Omental fat pad (tissue), 4 donors: ENCODE results near the gene DNM3. TPM values are rescaled to one million over a fixed set of nuclear protein-coding genes. Genes with fewer than 3 reads are reported as not detected.

ENCODE experiments used
- ATAC-seq: fragments of 150-250 bp; one replicate; pipeline ENCODE4 v1.9.1; 2016; ENCODE audit warnings: mild to moderate bottlenecking, moderate library complexity; ENCODE audit not compliant: low FRiP score
- DNase-seq: peaks from one replicate; pipeline ENCODE4 v3.0.0-alpha.2; 2019; ENCODE audit warnings: low spot score
- total RNA-seq, 4 donors: library from RNA; depleted of rRNA; stranded (reverse); fragments of >200 nt; gene quantifications; one replicate each; pipeline ENCODE4 v1.1.0, GENCODE V29; 2016
- TF ChIP-seq, protein P1 (sequence below), 3 donors: fragments of 450-650 bp; IDR thresholded peaks; one replicate each; pipeline ENCODE4 v1.5.1; 2016 to 2017; ENCODE audit warnings: antibody characterized with exemption in 3 of 3, mild to moderate bottlenecking in 3 of 3, moderate library complexity in 2 of 3

The DNM3 gene
- total RNA-seq, 4 donors from 2014 or later, result 2.9 to 15.8 (median 5.5) TPM

GRCh38 chr1:172122381-172122780, 281.1 kb downstream of the DNM3 start:
- ATAC-seq, result no peak
- DNase-seq, result no peak
- TF ChIP-seq, protein P1, sequence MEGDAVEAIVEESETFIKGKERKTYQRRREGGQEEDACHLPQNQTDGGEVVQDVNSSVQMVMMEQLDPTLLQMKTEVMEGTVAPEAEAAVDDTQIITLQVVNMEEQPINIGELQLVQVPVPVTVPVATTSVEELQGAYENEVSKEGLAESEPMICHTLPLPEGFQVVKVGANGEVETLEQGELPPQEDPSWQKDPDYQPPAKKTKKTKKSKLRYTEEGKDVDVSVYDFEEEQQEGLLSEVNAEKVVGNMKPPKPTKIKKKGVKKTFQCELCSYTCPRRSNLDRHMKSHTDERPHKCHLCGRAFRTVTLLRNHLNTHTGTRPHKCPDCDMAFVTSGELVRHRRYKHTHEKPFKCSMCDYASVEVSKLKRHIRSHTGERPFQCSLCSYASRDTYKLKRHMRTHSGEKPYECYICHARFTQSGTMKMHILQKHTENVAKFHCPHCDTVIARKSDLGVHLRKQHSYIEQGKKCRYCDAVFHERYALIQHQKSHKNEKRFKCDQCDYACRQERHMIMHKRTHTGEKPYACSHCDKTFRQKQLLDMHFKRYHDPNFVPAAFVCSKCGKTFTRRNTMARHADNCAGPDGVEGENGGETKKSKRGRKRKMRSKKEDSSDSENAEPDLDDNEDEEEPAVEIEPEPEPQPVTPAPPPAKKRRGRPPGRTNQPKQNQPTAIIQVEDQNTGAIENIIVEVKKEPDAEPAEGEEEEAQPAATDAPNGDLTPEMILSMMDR (IDR thresholded peaks at IDR 0.05), result no peak

- no peak for ATAC-seq
- TF ChIP-seq, protein P1 (IDR thresholded peaks at IDR 0.05), result no peak
Measured at GRCh38 chr1:172125250-172125649, 284.0 kb downstream of the DNM3 start.

DNA sequence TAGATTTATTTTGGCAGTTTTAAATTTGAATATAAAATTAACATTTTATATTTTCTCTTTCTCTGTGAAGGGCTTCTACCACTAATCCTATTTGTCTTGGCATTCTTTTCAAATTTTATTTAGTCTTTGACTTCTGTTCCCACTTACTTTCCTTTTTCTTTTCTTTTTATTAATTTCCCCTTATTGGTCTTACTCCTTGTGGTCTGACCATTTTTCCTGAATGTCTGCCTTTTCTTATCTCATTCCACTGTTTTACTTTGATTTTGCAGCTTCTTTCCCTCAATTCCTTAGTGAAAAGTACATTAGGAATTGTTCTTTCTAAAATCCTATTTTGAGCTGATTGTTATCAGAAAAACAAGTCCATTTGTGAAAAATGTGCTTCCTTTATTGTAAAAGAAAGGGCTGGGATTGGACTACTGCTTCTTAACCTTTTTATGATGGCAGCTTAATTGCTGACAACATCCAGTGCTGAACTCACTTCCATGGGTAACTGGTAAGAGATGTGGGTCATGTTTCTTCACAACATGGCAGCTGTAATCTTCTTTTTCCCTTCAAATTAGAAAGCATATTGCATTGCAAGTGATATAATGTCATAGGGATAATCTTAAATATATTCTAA, 284.6 kb downstream of the DNM3 start:
- DNase-seq (no peak), ATAC-seq (no peak)
- TF ChIP-seq, protein P1 (IDR thresholded peaks at IDR 0.05), result no peak

More at GRCh38 chr1:172125250-172125649, 284.0 kb downstream of the DNM3 start:
- no peak for DNase-seq

DNA sequence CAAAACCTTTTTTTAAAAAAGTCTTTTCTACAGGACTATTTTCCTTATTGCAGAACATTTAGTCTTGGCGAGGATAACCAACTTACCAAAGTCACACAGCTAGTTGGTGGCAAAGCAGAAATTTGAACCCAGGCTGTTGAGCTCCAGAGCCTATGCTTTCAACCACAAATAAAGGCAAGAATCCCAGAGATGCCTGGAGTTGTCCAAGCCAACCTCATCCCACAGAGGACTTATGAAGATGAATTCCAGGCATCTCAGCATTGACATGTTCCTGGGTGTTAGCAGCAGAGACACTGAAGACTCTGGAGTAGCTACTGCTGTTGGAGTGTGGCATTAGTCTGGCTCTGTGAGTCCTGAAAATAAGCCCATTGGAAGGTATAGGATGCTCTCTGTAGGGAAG, 291.5 kb downstream of the DNM3 start:
- DNase-seq (no peak), ATAC-seq (no peak)
- TF ChIP-seq, protein P1 (IDR thresholded peaks at IDR 0.05), result no peak

DNA sequence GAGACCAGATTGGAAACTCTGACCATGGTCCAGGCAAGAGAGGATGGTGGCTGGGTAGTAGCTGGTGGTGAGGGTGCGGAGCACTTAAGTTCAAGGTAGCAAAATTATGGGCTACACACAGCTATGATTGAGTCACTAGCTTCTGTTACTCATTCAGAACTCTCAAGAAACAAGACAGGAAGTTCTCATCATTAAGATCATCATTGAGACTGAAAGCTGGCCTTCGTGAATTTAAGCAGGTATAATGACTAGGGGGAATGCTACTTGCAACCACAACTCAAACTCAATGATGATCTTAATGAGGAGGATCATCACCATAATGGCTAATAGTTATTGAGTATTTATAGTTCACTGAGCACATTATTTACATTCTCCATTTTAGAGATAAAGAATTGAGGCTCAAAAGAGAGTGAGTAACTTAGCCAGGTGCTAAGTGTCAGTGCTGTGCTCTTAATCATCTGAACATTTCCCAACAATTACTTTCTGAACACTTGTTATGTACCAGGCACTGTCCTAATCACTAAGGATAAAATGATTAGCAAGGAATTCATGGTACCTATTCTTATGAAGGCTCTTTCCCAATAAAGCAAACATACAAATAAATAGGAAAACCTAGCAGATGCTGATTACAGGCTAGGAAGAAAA, 292.9 kb downstream of the DNM3 start:
- ATAC-seq, result no peak
- TF ChIP-seq, protein P1 (IDR thresholded peaks at IDR 0.05), result no peak
- no peak for DNase-seq

DNA sequence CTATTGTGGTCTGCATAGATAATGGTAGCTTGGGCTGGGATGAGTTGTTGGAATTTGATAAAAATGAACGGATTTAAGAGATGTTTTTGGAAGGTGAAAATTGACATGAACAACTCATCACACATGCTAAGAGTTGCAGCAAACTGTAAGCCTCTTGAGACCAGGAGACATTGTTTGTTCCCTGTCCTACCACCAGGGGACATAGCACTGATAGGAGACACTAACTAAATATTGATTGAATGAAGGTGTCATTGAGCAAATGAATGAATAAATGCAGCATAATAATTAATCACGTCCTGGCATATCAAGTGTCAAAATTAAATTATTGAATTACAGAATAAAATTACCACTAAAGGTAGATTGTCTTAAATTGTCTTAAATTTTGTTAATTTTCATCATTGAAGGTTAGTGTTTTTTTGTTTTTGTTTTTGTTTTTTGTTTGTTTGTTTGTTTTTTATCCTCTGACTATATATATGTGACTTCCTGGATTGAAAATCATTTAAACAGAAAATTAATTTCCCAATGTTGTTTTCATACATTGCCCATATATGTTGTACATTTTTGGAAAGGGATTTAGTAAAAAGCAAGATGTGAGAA, 293.9 kb downstream of the DNM3 start:
- TF ChIP-seq, protein P1 (IDR thresholded peaks at IDR 0.05), result no peak
- DNase-seq, result no peak
- ATAC-seq, result no peak
